GM23248 (cell line): ENCODE results near the gene TRIM44. TPM values are rescaled to one million over a fixed set of nuclear protein-coding genes. Genes with fewer than 3 reads are reported as not detected.
A peak's percentile ranks its signal among the peaks of the same experiment; 100 is the strongest.

Experiments used
- DNase-seq: peaks from one replicate; pipeline ENCODE4 v3.0.0-alpha.2; 2015
- H2AFZ ChIP-seq: fragments of 200-600 bp; sonication (generic); 2 replicates; pipeline ENCODE4 v1.6.1; 2016; ENCODE audit warnings: antibody characterized with exemption
- H3F3A ChIP-seq: fragments of 200-600 bp; sonication (generic); 2 replicates; pipeline ENCODE4 v1.6.1; 2016; ENCODE audit warnings: mild to moderate bottlenecking, antibody characterized with exemption, mixed run types; ENCODE audit not compliant: insufficient read depth
- H3K27ac ChIP-seq: fragments of 200-600 bp; sonication (generic); 2 replicates; pipeline ENCODE4 v1.5.1; 2016; ENCODE audit warnings: mild to moderate bottlenecking
- H3K27me3 ChIP-seq: fragments of 200-600 bp; sonication (generic); replicated peaks from 2 replicates; pipeline ENCODE4 v1.6.1; 2016; ENCODE audit warnings: mild to moderate bottlenecking; ENCODE audit not compliant: insufficient read depth
- H3K36me3 ChIP-seq: fragments of 200-600 bp; sonication (generic); 2 replicates; pipeline ENCODE4 v1.6.1; 2016; ENCODE audit warnings: low read depth, mild to moderate bottlenecking
- H3K4me1 ChIP-seq: fragments of 200-600 bp; sonication (generic); 2 replicates; pipeline ENCODE4 v1.6.1; 2016; ENCODE audit warnings: mild to moderate bottlenecking; ENCODE audit not compliant: insufficient read depth
- H3K4me2 ChIP-seq: fragments of 200-600 bp; sonication (generic); one replicate; pipeline ENCODE4 v1.6.1; 2016; ENCODE audit warnings: mild to moderate bottlenecking; ENCODE audit not compliant: unreplicated experiment
- H3K4me3 ChIP-seq: fragments of 200-600 bp; sonication (generic); 2 replicates; pipeline ENCODE4 v1.5.1; 2016; ENCODE audit warnings: mild to moderate bottlenecking
- H3K79me2 ChIP-seq: fragments of 200-600 bp; sonication (generic); 2 replicates; pipeline ENCODE4 v1.6.1; 2016; ENCODE audit warnings: mild to moderate bottlenecking; ENCODE audit not compliant: insufficient read depth
- H3K9ac ChIP-seq: fragments of 200-600 bp; sonication (generic); 2 replicates; pipeline ENCODE4 v1.6.1; 2016; ENCODE audit warnings: mild to moderate bottlenecking
- H3K9me2 ChIP-seq: fragments of 200-600 bp; sonication (generic); 2 replicates; pipeline ENCODE4 v1.6.1; 2016; ENCODE audit warnings: mixed run types, mild to moderate bottlenecking, moderate library complexity; ENCODE audit not compliant: insufficient read depth
- H3K9me3 ChIP-seq: fragments of 200-600 bp; sonication (generic); one replicate; pipeline ENCODE4 v1.6.1; 2017; ENCODE audit warnings: low read depth
- H4K20me1 ChIP-seq: fragments of 200-600 bp; sonication (generic); 2 replicates; pipeline ENCODE4 v1.6.0; 2016; ENCODE audit not compliant: insufficient read depth
- EZH2 ChIP-seq: fragments of 200-600 bp; sonication (generic); IDR thresholded peaks from 2 replicates; pipeline ENCODE4 v1.6.1; 2018; ENCODE audit warnings: antibody characterized with exemption, mild to moderate bottlenecking; ENCODE audit not compliant: insufficient read depth, poor library complexity, severe bottlenecking
- EZH2phosphoT487 ChIP-seq: fragments of 200-600 bp; sonication (generic); IDR thresholded peaks from 2 replicates; pipeline ENCODE4 v1.6.1; 2018; ENCODE audit warnings: antibody characterized with exemption, moderate library complexity, mild to moderate bottlenecking, low read depth; ENCODE audit not compliant: insufficient read depth
- WGBS, 2 experiments: methylation state at CpG; one replicate each; pipeline ENCODE4 v1.1.6; 2015 to 2017; ENCODE audit warnings: low lambda C conversion rate in 2 of 2, low coverage in 1 of 2; ENCODE audit errors: missing lambda C conversion rate in 2 of 2; 5-methylcytosine and 5-hydroxymethylcytosine counted together
- in situ Hi-C: fragments of 300-500 bp; cut with MboI; formaldehyde crosslinking; loops from 2 replicates; pipeline ENCODE4 v1.15.0; 2020
- polyA plus RNA-seq: library from polyadenylated mRNA; unstranded; fragments of >200 nt; fragmentation: Nextera tagmentation; extraction: Ambion mirVana; gene quantifications from 2 replicates; pipeline ENCODE4 v1.2.1, GENCODE V29; 2016
- total RNA-seq: library from RNA; depleted of rRNA; stranded (reverse); fragments of >200 nt; shearing (Covaris generic); gene quantifications from 2 replicates; pipeline ENCODE4 v1.2.3, GENCODE V29; 2014; rRNA removed

TRIM44 gene
- total RNA-seq (17.3 and 37.1 TPM in 2 replicates), polyA plus RNA-seq (27.6 and 32.2 TPM in 2 replicates)

GRCh38 chr11:35662649-35663407 lies at the start of gene TRIM44:
TSS of gene TRIM44 (plus strand) at chr11:35662775. CDS start at chr11:35663112, 337 bp downstream.
- in situ Hi-C loops: no loop called here
- H4K20me1 ChIP-seq: no peaks in the 10 kb centered on the region
- H3F3A ChIP-seq: peaks cover 31% of the 10 kb centered on the region
- H3K27me3 ChIP-seq: no peaks in the 10 kb centered on the region
- H3K4me1 ChIP-seq: peaks cover 24% of the 10 kb centered on the region
- peak within 1 kb of the TSS; percentile 96 for H3K4me3 ChIP-seq
- H3K9me2 ChIP-seq: no peaks in the 10 kb centered on the region
- H3K79me2 ChIP-seq: peaks cover 49% of the 10 kb centered on the region
- WGBS, 2 experiments: 2% methylated on average over 58 to 79 of the region's 82 CpGs
- DNase-seq: peak; percentile 92
- H3K27ac ChIP-seq: peak within 1 kb of the TSS; percentile 87
- peak within 1 kb of the TSS; percentile 100 for H3K4me2 ChIP-seq
- peaks cover 7% of the 10 kb centered on the region; the same call in 1 of the 2 replicates for H3K36me3 ChIP-seq
- no peak for TF ChIP-seq EZH2phosphoT487
- no peak for TF ChIP-seq EZH2
- H3K9ac ChIP-seq: peak within 1 kb of the TSS; percentile 91
- H3K9me3 ChIP-seq: no peaks in the 10 kb centered on the region
- H2AFZ ChIP-seq: peak within 1 kb of the TSS; percentile 99

GRCh38 chr11:35614939-35615569 lies 47.5 kb upstream of the TRIM44 start:
- TF ChIP-seq EZH2 (no peak), EZH2phosphoT487 (no peak)
- H3K9me3 ChIP-seq: no peaks in the 10 kb centered on the region
- no peaks in the 10 kb centered on the region for H3K27me3 ChIP-seq
- H2AFZ ChIP-seq: no peak overlapping the region
- no peaks in the 10 kb centered on the region for H3K9me2 ChIP-seq
- H3K27ac ChIP-seq: no peak overlapping the region
- peak; percentile 31 for DNase-seq
- peaks cover 13% of the 10 kb centered on the region for H3F3A ChIP-seq
- H3K4me1 ChIP-seq: peaks cover 22% of the 10 kb centered on the region
- 5 to 26% methylated on average over 1 of the region's 1 CpG for WGBS, 2 experiments
- H3K79me2 ChIP-seq: peaks cover 9% of the 10 kb centered on the region
- H3K9ac ChIP-seq: no peak overlapping the region
- H4K20me1 ChIP-seq: no peaks in the 10 kb centered on the region
- H3K4me3 ChIP-seq: no peak overlapping the region
- H3K36me3 ChIP-seq: no peaks in the 10 kb centered on the region
- H3K4me2 ChIP-seq: no peak overlapping the region
- in situ Hi-C loops: loop anchor here (5.0 to 25.0 kb wide), 4 partner anchors 200 to 647 kb away; no protein-coding TSS in a partner anchor

GRCh38 chr11:35615921-35616900 lies 46.4 kb upstream of the TRIM44 start:
- DNase-seq: peak; percentile 81
- peaks cover 19% of the 10 kb centered on the region for H3K79me2 ChIP-seq
- no peak overlapping the region for H3K4me2 ChIP-seq
- no peak overlapping the region for H2AFZ ChIP-seq
- TF ChIP-seq EZH2phosphoT487: no peak
- TF ChIP-seq EZH2: no peak
- no peak overlapping the region for H3K4me3 ChIP-seq
- peaks cover 32% of the 10 kb centered on the region for H3K4me1 ChIP-seq
- H3F3A ChIP-seq: peaks cover 19% of the 10 kb centered on the region
- no peak overlapping the region for H3K9ac ChIP-seq
- H4K20me1 ChIP-seq: no peaks in the 10 kb centered on the region
- H3K9me2 ChIP-seq: no peaks in the 10 kb centered on the region
- no peak overlapping the region for H3K27ac ChIP-seq
- in situ Hi-C loops: loop anchor here (5.0 to 25.0 kb wide), 4 partner anchors 199 to 646 kb away; no protein-coding TSS in a partner anchor
- WGBS, 2 experiments: 25 to 30% methylated on average over 8 of the region's 8 CpGs
- no peaks in the 10 kb centered on the region for H3K9me3 ChIP-seq
- no peaks in the 10 kb centered on the region for H3K27me3 ChIP-seq
- H3K36me3 ChIP-seq: no peaks in the 10 kb centered on the region

- 61 to 63% methylated on average over 7 of the region's 7 CpGs for WGBS, 2 experiments
- in situ Hi-C loops: loop anchor here (5.0 to 25.0 kb wide), 4 partner anchors 198 to 645 kb away; no protein-coding TSS in a partner anchor
- peak overlapping the region; percentile 79 for H3K9ac ChIP-seq
- H3K27me3 ChIP-seq: no peaks in the 10 kb centered on the region
- peaks cover 30% of the 10 kb centered on the region for H3F3A ChIP-seq
- peak overlapping the region; percentile 72 for H3K4me3 ChIP-seq
- no peaks in the 10 kb centered on the region for H3K9me2 ChIP-seq
- H3K79me2 ChIP-seq: peaks cover 19% of the 10 kb centered on the region
- H3K9me3 ChIP-seq: no peaks in the 10 kb centered on the region
- H3K4me1 ChIP-seq: peaks cover 42% of the 10 kb centered on the region
- H2AFZ ChIP-seq: peak overlapping the region; percentile 53
- H3K27ac ChIP-seq: peak overlapping the region; percentile 79
- no peaks in the 10 kb centered on the region for H3K36me3 ChIP-seq
- H4K20me1 ChIP-seq: no peaks in the 10 kb centered on the region
- no peak for DNase-seq
- no peak for TF ChIP-seq EZH2
- no peak for TF ChIP-seq EZH2phosphoT487
- peak overlapping the region; percentile 81 for H3K4me2 ChIP-seq
Observed at GRCh38 chr11:35617316-35617686, 45.3 kb upstream of the TRIM44 start.
